ENCODE data around the gene CIDEA. TPM values are rescaled to one million over a fixed set of nuclear protein-coding genes. Genes with fewer than 3 reads are reported as not detected.

The CIDEA gene
- polyA plus RNA-seq, 3 donors: not detected

- no peak overlapping the region for H3K4me3 Mint-ChIP-seq
- 40% methylated on average over 6 of the region's 6 CpGs for WGBS (ENCODE audit: insufficient coverage)
- Histone ChIP-seq H3K9ac (ENCODE audit: insufficient read depth, low read length, poor library complexity, severe bottlenecking) (no peak overlapping the region), H3K4me3 (replicated peaks in 1 of 3; ENCODE audit: low read depth in 2 of 3, low read length in 3 of 3) (no peak overlapping the region), H3K9me3 (replicated peaks in 1 of 2; ENCODE audit: control insufficient read depth in 1 of 2, insufficient read depth in 1 of 2, low read length in 2 of 2) (no peaks in the 10 kb centered on the region), H2AFZ (ENCODE audit: insufficient read depth, low read depth, low read length, poor library complexity, severe bottlenecking) (no peak overlapping the region), H3K27me3 (ENCODE audit: control insufficient read depth in 2 of 2, insufficient read depth in 2 of 2, low read length in 2 of 2) (peaks cover 16 to 44% of the 10 kb centered on the region in 2 donors), H3K27ac (ENCODE audit: low read depth in 1 of 2, low read length in 2 of 2) (no peak overlapping the region), H4K20me1 (ENCODE audit: insufficient read depth, low read length) (no peaks in the 10 kb centered on the region), H3K79me2 (ENCODE audit: insufficient read depth, low read length) (no peaks in the 10 kb centered on the region), H3K36me3 (replicated peaks in 1 of 2; ENCODE audit: control insufficient read depth in 1 of 2, insufficient read depth in 2 of 2, low read length in 2 of 2) (no peaks in the 10 kb centered on the region), H3K4me2 (replicated peaks; ENCODE audit: extremely low read depth, low read length, poor library complexity, severe bottlenecking) (no peak overlapping the region), H3K4me1 (ENCODE audit: control insufficient read depth in 1 of 2, insufficient read depth in 2 of 2, low read length in 2 of 2) (no peaks in the 10 kb centered on the region)
- intact Hi-C loops (cut with micrococcal nuclease): no loop called here
- no peak for DNase-seq
- peaks cover 10% of the 10 kb centered on the region for H3K4me1 Mint-ChIP-seq
- H3K36me3 Mint-ChIP-seq: no peaks in the 10 kb centered on the region
- H3K9me3 Mint-ChIP-seq: peaks cover 0 to 5% (median 0%) of the 10 kb centered on the region in 7 donors
- no peak for TF ChIP-seq CTCF (IDR thresholded peaks at IDR 0.05)
- peaks cover 50 to 54% (median 52%) of the 10 kb centered on the region in 3 donors for H3K27me3 Mint-ChIP-seq (ENCODE audit: low read depth in 3 of 3)
- H3K27ac Mint-ChIP-seq: peak overlapping the region in 2 of 7 donors; percentile 47 to 54
Observed at GRCh38 chr18:12256951-12257350, 2.8 kb downstream of the CIDEA start.

GRCh38 chr18:12257996-12258718 is 4.0 kb downstream of the CIDEA start:
- no peak overlapping the region for H3K27ac Mint-ChIP-seq
- no peak for DNase-seq
- WGBS (ENCODE audit: insufficient coverage): 54% methylated on average over 18 of the region's 21 CpGs
- no peak overlapping the region for H3K4me3 Mint-ChIP-seq
- H3K9me3 Mint-ChIP-seq: peaks cover 0 to 3% (median 0%) of the 10 kb centered on the region in 7 donors
- Histone ChIP-seq H2AFZ (ENCODE audit: insufficient read depth, low read depth, low read length, poor library complexity, severe bottlenecking) (no peak overlapping the region), H3K4me1 (ENCODE audit: control insufficient read depth in 1 of 2, insufficient read depth in 2 of 2, low read length in 2 of 2) (no peaks in the 10 kb centered on the region), H3K27ac (ENCODE audit: low read depth in 1 of 2, low read length in 2 of 2) (no peak overlapping the region), H4K20me1 (ENCODE audit: insufficient read depth, low read length) (no peaks in the 10 kb centered on the region), H3K36me3 (replicated peaks in 1 of 2; ENCODE audit: control insufficient read depth in 1 of 2, insufficient read depth in 2 of 2, low read length in 2 of 2) (no peaks in the 10 kb centered on the region), H3K27me3 (ENCODE audit: control insufficient read depth in 2 of 2, insufficient read depth in 2 of 2, low read length in 2 of 2) (peaks cover 16 to 32% of the 10 kb centered on the region in 2 donors), H3K9me3 (replicated peaks in 1 of 2; ENCODE audit: control insufficient read depth in 1 of 2, insufficient read depth in 1 of 2, low read length in 2 of 2) (no peaks in the 10 kb centered on the region), H3K4me2 (replicated peaks; ENCODE audit: extremely low read depth, low read length, poor library complexity, severe bottlenecking) (no peak overlapping the region), H3K4me3 (replicated peaks in 1 of 3; ENCODE audit: low read depth in 2 of 3, low read length in 3 of 3) (no peak overlapping the region), H3K79me2 (ENCODE audit: insufficient read depth, low read length) (no peaks in the 10 kb centered on the region), H3K9ac (ENCODE audit: insufficient read depth, low read length, poor library complexity, severe bottlenecking) (no peak overlapping the region)
- H3K4me1 Mint-ChIP-seq: peaks cover 10% of the 10 kb centered on the region
- peaks cover 41 to 43% (median 42%) of the 10 kb centered on the region in 3 donors for H3K27me3 Mint-ChIP-seq (ENCODE audit: low read depth in 3 of 3)
- intact Hi-C loops (cut with micrococcal nuclease): no loop called here
- no peaks in the 10 kb centered on the region for H3K36me3 Mint-ChIP-seq
- no peak for TF ChIP-seq CTCF (IDR thresholded peaks at IDR 0.05)

Data from CD14-positive monocyte (primary cell).